ENCODE results near the gene IGFLR1.

The IGFLR1 gene

GRCh38 chr19:35739275-35740107, 2.8 kb downstream of the IGFLR1 start:
- no peak for DNase-seq (ENCODE audit: low spot score)
- peak overlapping the region; percentile 69 to 87 for H3K27ac ChIP-seq
- H3K4me3 ChIP-seq, result peak overlapping the region; percentile 77
- TF ChIP-seq, protein P1, sequence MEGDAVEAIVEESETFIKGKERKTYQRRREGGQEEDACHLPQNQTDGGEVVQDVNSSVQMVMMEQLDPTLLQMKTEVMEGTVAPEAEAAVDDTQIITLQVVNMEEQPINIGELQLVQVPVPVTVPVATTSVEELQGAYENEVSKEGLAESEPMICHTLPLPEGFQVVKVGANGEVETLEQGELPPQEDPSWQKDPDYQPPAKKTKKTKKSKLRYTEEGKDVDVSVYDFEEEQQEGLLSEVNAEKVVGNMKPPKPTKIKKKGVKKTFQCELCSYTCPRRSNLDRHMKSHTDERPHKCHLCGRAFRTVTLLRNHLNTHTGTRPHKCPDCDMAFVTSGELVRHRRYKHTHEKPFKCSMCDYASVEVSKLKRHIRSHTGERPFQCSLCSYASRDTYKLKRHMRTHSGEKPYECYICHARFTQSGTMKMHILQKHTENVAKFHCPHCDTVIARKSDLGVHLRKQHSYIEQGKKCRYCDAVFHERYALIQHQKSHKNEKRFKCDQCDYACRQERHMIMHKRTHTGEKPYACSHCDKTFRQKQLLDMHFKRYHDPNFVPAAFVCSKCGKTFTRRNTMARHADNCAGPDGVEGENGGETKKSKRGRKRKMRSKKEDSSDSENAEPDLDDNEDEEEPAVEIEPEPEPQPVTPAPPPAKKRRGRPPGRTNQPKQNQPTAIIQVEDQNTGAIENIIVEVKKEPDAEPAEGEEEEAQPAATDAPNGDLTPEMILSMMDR (IDR thresholded peaks at IDR 0.05), result no peak

DNA sequence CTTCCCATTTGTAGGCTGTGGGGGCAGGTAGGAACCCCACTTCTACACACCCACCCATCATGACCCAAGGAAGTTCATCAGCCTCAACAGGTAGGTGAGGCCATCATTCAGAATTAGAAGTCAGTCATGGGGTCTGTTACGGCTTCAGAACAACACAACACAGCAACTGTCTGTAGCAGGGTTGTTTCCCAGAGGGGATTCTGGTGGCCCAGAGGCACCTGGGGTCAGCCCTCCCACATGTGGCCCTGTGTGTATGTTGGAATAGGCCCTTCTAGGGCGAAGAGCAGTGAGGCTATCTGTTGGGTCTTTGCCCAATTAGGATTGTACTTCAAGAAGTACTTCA, 3.4 kb downstream of the IGFLR1 start:
- Histone ChIP-seq H3K4me3 (no peak overlapping the region), H3K27ac (no peak overlapping the region)
- TF ChIP-seq, protein P1 (IDR thresholded peaks at IDR 0.05), result no peak
- no peak for DNase-seq (ENCODE audit: low spot score)

DNA sequence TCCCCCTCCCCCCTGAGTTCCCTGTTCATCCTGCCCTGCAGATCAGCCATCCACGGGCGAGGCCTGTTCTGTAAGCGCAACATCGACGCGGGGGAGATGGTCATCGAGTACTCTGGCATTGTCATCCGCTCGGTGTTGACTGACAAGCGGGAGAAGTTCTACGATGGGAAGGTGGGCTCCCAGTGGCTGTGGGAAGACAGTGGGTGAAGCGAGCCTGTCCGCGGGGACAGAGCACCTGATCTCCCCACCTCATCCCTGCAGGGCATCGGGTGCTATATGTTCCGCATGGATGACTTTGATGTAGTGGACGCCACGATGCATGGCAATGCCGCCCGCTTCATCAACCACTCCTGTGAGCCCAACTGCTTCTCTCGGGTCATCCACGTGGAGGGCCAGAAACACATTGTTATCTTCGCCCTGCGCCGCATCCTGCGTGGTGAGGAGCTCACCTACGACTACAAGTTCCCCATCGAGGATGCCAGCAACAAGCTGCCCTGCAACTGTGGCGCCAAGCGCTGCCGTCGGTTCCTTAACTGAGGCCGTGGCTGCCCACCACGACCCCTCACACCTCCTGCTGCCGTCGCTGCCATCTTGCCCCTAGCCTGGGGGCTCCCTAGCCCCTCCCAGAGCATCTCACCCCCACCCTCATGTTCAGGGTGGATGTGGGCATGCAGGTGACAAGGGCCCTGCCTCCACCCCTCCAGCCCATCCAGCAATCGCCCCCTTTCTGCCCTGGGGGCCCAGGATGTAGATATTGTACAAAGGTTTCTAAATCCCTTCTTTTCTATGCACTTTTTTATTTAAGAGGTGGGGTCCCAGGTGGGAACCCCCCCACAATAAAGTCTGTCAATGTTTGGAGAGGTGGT, 4.0 kb downstream of the IGFLR1 start:
- DNase-seq (ENCODE audit: low spot score), result no peak
- no peak overlapping the region for H3K27ac ChIP-seq
- TF ChIP-seq, protein P1 (IDR thresholded peaks at IDR 0.05), result no peak
- no peak overlapping the region for H3K4me3 ChIP-seq

- DNase-seq (ENCODE audit: low spot score), result no peak
- Histone ChIP-seq H3K27ac (no peak overlapping the region), H3K4me3 (no peak overlapping the region)
- TF ChIP-seq, protein P1 (IDR thresholded peaks at IDR 0.05), result no peak
Observed at GRCh38 chr19:35736913-35737886, 5.1 kb downstream of the IGFLR1 start.

- H3K4me3 ChIP-seq, result no peak overlapping the region
- TF ChIP-seq, protein P1 (IDR thresholded peaks at IDR 0.05), result no peak
- DNase-seq (ENCODE audit: low spot score), result no peak
- H3K27ac ChIP-seq, result no peak overlapping the region
Observed at GRCh38 chr19:35734889-35735288, 7.4 kb downstream of the IGFLR1 start.

DNA sequence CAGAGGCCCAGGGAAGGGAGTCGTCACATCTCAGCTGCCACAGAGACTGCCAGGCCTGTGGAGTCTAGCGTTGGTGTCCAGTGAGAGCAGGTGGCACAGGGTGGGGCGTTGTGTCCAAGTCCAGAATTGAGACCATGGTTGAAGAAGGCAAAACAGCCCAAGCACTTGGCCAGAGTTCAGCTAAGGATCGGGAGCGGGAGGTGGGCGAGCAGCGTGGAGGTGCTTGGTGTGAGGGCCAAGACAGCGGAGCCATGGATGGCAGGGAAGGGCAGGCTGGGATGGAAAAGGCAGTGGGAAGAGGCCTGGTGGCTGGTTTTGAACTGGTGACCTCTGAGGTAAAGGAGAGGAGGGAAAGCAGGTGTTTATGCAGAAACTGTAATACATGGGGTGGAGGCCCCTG, 8.0 kb downstream of the IGFLR1 start:
- no peak overlapping the region for H3K27ac ChIP-seq
- no peak overlapping the region for H3K4me3 ChIP-seq
- TF ChIP-seq, protein P1 (IDR thresholded peaks at IDR 0.05), result no peak
- no peak for DNase-seq (ENCODE audit: low spot score)
